HG02678 (cell line): Measurements from ENCODE around the gene ACTC1.

Source experiments
- ATAC-seq: cut with Tn5 transposase; IDR thresholded peaks from one replicate; pipeline ENCODE4 v1.9.1; 2021; ENCODE audit warnings: mild to moderate bottlenecking, moderate library complexity; ENCODE audit not compliant: unreplicated experiment

The ACTC1 gene

DNA sequence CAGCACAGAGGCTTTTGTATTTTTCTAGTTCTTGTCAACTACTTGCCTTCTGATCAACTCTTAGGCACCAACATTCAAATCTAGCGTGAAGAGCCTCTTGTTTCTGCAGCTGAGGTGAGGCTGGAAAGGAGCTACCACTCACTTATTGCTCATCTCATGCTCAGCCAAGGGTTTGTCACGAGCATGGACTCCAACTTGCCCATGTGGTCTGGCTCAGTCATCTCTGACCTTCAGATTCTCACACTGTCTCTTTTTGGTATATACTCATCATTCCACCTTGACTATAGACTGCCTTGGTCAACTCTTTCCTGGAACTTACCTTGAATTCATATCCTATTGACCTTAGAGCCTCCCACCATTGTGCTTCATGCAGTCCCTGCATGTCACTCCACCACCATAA, 35.4 kb downstream of the ACTC1 start:
- ATAC-seq, result no peak

GRCh38 chr15:34759347-34759746, 36.0 kb downstream of the ACTC1 start:
- ATAC-seq, result no peak

GRCh38 chr15:34757262-34757661, 38.1 kb downstream of the ACTC1 start:
- no peak for ATAC-seq

DNA sequence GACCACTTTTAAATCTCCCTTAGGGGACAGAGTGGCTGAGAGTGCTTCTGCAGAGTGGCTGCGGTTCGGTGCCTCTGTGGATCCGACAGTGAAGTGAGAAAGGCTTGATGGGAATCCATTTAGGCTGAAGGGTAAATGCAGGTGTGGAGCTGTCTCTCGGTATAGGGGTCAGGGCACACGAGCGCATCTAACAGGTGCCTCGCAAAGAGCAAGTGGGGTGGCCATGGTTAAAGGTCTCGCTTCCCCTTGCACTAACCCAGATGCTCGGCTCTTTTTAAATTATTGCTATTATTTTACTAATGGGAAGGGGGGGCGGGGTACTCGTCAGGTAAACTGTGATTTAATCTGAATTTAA, 40.0 kb downstream of the ACTC1 start:
- ATAC-seq, result no peak

- no peak for ATAC-seq
Measured at GRCh38 chr15:34754674-34755418, 40.5 kb downstream of the ACTC1 start, which contains the start of gene GJD2. Gene GJD2, minus strand, starts transcription at chr15:34754998. Its CDS starts 510 bp downstream, at chr15:34754488.

GRCh38 chr15:34754171-34754601, 41.2 kb downstream of the ACTC1 start:
- ATAC-seq, result no peak

DNA sequence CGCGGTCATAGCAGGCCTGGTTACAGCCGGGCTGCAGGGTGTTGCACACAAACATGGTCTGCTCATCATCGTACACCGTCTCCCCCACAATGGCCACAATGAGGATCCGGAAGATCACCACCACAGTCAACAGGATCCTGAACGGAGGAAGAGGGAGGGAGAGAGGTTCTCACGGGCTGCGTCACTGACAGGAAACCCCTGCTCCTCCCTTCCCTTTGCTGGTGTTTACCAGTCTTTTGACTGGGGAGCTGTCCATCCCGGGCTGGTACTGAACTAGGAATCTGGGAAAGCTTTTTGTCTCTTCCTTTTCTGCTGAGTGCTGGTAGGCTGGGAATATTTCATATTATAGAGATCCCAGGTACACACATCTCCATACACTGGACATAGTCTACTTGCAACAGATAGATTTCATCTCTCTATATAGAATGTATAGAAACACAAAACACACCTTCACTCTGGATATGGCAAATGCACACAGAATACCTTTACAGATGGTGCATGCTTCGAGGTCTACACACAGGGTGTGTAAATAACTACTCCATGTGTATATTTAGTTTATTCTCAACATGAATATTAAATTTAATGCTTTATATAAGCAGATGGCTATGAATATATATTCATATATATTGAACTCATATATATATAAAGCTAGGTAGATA, 42.0 kb downstream of the ACTC1 start:
- ATAC-seq, result no peak

- ATAC-seq, result no peak
Measured at GRCh38 chr15:34749691-34750090, 45.7 kb downstream of the ACTC1 start.
